ENCODE measurements around the gene ATXN1.
"Not testable (repeated sequence)": the region's sequence is repeated elsewhere in the genome, so short reads cannot be mapped to it uniquely, and the experiment has no call there.

Gene ATXN1

GRCh38 chr6:16265351-16266341 is 495.6 kb downstream of the ATXN1 start:
- H3K79me2 ChIP-seq (ENCODE audit: low read length) = no peaks in the 10 kb centered on the region
- TF ChIP-seq CTCF (IDR thresholded peaks at IDR 0.05; ENCODE audit: low read depth, low read length) (no peak), EZH2phosphoT487 (IDR thresholded peaks at IDR 0.05; ENCODE audit: low read depth) (no peak)

GRCh38 chr6:16264785-16265184 is 496.5 kb downstream of the ATXN1 start:
- Histone ChIP-seq H3K4me1 (ENCODE audit: low read length) (no peaks in the 10 kb centered on the region), H3K27ac (ENCODE audit: low read length) (no peak overlapping the region), H4K20me1 (ENCODE audit: insufficient read depth, low read length) (no peaks in the 10 kb centered on the region), H3K27me3 (ENCODE audit: low read depth, low read length) (no peaks in the 10 kb centered on the region), H3K9ac (ENCODE audit: low read length) (no peak overlapping the region), H3K4me2 (ENCODE audit: low read length) (no peak overlapping the region), H3K36me3 (replicated peaks; ENCODE audit: low read depth, low read length) (no peaks in the 10 kb centered on the region), H3K79me2 (ENCODE audit: low read length) (no peaks in the 10 kb centered on the region), H2AFZ (ENCODE audit: low read depth, low read length) (no peak overlapping the region), H3K9me3 (ENCODE audit: insufficient read depth, low read length) (no peaks in the 10 kb centered on the region), H3K4me3 (ENCODE audit: low read length) (no peak overlapping the region)
- TF ChIP-seq CTCF (IDR thresholded peaks at IDR 0.05; ENCODE audit: low read depth, low read length) = no peak
- no peak for TF ChIP-seq EZH2phosphoT487 (IDR thresholded peaks at IDR 0.05; ENCODE audit: low read depth)

More at GRCh38 chr6:16265351-16266341, 495.6 kb downstream of the ATXN1 start:
- H3K36me3 ChIP-seq (replicated peaks; ENCODE audit: low read depth, low read length) = no peaks in the 10 kb centered on the region
- H4K20me1 ChIP-seq (ENCODE audit: insufficient read depth, low read length) = no peaks in the 10 kb centered on the region
- no peak overlapping the region for H3K9ac ChIP-seq (ENCODE audit: low read length)
- no peaks in the 10 kb centered on the region for H3K9me3 ChIP-seq (ENCODE audit: insufficient read depth, low read length)
- no peak overlapping the region for H3K4me2 ChIP-seq (ENCODE audit: low read length)
- H3K4me3 ChIP-seq (ENCODE audit: low read length) = no peak overlapping the region
- no peak overlapping the region for H2AFZ ChIP-seq (ENCODE audit: low read depth, low read length)
- no peak overlapping the region for H3K27ac ChIP-seq (ENCODE audit: low read length)
- H3K27me3 ChIP-seq (ENCODE audit: low read depth, low read length) = no peaks in the 10 kb centered on the region
- H3K4me1 ChIP-seq (ENCODE audit: low read length) = no peaks in the 10 kb centered on the region

GRCh38 chr6:16263464-16264099 is 497.7 kb downstream of the ATXN1 start:
- not testable (repeated sequence) for H4K20me1 ChIP-seq (ENCODE audit: insufficient read depth, low read length); H3K27ac ChIP-seq (ENCODE audit: low read length); H3K36me3 ChIP-seq (replicated peaks; ENCODE audit: low read depth, low read length); H3K9ac ChIP-seq (ENCODE audit: low read length); H2AFZ ChIP-seq (ENCODE audit: low read depth, low read length); H3K9me3 ChIP-seq (ENCODE audit: insufficient read depth, low read length); H3K79me2 ChIP-seq (ENCODE audit: low read length); H3K4me1 ChIP-seq (ENCODE audit: low read length); H3K27me3 ChIP-seq (ENCODE audit: low read depth, low read length); H3K4me2 ChIP-seq (ENCODE audit: low read length); H3K4me3 ChIP-seq (ENCODE audit: low read length)

GRCh38 chr6:16262773-16263172 is 498.5 kb downstream of the ATXN1 start:
- not testable (repeated sequence) for H2AFZ ChIP-seq (ENCODE audit: low read depth, low read length); H3K4me1 ChIP-seq (ENCODE audit: low read length); H3K27me3 ChIP-seq (ENCODE audit: low read depth, low read length); H4K20me1 ChIP-seq (ENCODE audit: insufficient read depth, low read length); H3K4me3 ChIP-seq (ENCODE audit: low read length); H3K4me2 ChIP-seq (ENCODE audit: low read length); H3K36me3 ChIP-seq (replicated peaks; ENCODE audit: low read depth, low read length); H3K9ac ChIP-seq (ENCODE audit: low read length); H3K79me2 ChIP-seq (ENCODE audit: low read length); H3K9me3 ChIP-seq (ENCODE audit: insufficient read depth, low read length); H3K27ac ChIP-seq (ENCODE audit: low read length)

GRCh38 chr6:16260602-16261001 is 500.7 kb downstream of the ATXN1 start:
- H3K36me3 ChIP-seq (replicated peaks; ENCODE audit: low read depth, low read length); H3K79me2 ChIP-seq (ENCODE audit: low read length); H3K4me2 ChIP-seq (ENCODE audit: low read length); H4K20me1 ChIP-seq (ENCODE audit: insufficient read depth, low read length); H3K4me1 ChIP-seq (ENCODE audit: low read length); H3K27me3 ChIP-seq (ENCODE audit: low read depth, low read length); H2AFZ ChIP-seq (ENCODE audit: low read depth, low read length); H3K9me3 ChIP-seq (ENCODE audit: insufficient read depth, low read length); H3K27ac ChIP-seq (ENCODE audit: low read length); H3K4me3 ChIP-seq (ENCODE audit: low read length); H3K9ac ChIP-seq (ENCODE audit: low read length): not testable (repeated sequence)

GRCh38 chr6:16259604-16260003 is 501.7 kb downstream of the ATXN1 start:
- H3K9me3 ChIP-seq (ENCODE audit: insufficient read depth, low read length); H3K9ac ChIP-seq (ENCODE audit: low read length); H3K4me3 ChIP-seq (ENCODE audit: low read length); H3K27ac ChIP-seq (ENCODE audit: low read length); H3K4me2 ChIP-seq (ENCODE audit: low read length); H3K4me1 ChIP-seq (ENCODE audit: low read length); H3K79me2 ChIP-seq (ENCODE audit: low read length); H4K20me1 ChIP-seq (ENCODE audit: insufficient read depth, low read length); H2AFZ ChIP-seq (ENCODE audit: low read depth, low read length); H3K27me3 ChIP-seq (ENCODE audit: low read depth, low read length); H3K36me3 ChIP-seq (replicated peaks; ENCODE audit: low read depth, low read length): not testable (repeated sequence)
